GM21528 (cell line): ENCODE data around the gene CRK.
A peak's percentile ranks its signal among the peaks of the same experiment; 100 is the strongest.
"Not testable (repeated sequence)": the region's sequence is repeated elsewhere in the genome, so short reads cannot be mapped to it uniquely, and the experiment has no call there.

ENCODE experiments used
- ATAC-seq: cut with Tn5 transposase; IDR thresholded peaks from one replicate; pipeline ENCODE4 v1.9.1; 2021; ENCODE audit warnings: mild to moderate bottlenecking, moderate library complexity; ENCODE audit not compliant: unreplicated experiment, low FRiP score

CRK gene

GRCh38 chr17:1469231-1469852 lies 13.3 kb upstream of the CRK start:
- ATAC-seq = no peak

GRCh38 chr17:1467898-1468492 lies 12.0 kb upstream of the CRK start:
- no peak for ATAC-seq

GRCh38 chr17:1467258-1467657 lies 11.2 kb upstream of the CRK start:
- no peak for ATAC-seq

GRCh38 chr17:1464186-1464585 lies 8.2 kb upstream of the CRK start:
- no peak for ATAC-seq

GRCh38 chr17:1462164-1463112 lies 6.4 kb upstream of the CRK start:
- ATAC-seq = no peak

- no peak for ATAC-seq
Observed at GRCh38 chr17:1461198-1461944, 5.3 kb upstream of the CRK start.

GRCh38 chr17:1460233-1460632 lies 4.2 kb upstream of the CRK start:
- ATAC-seq = no peak

- ATAC-seq = peak; percentile 27
Observed at GRCh38 chr17:1455291-1455796, 688 bp downstream of the CRK start.

- ATAC-seq = no peak
Observed at GRCh38 chr17:1454541-1454940, 1.5 kb downstream of the CRK start.

- ATAC-seq = not testable (repeated sequence)
Observed at GRCh38 chr17:1453694-1454093, 2.3 kb downstream of the CRK start.

- ATAC-seq = no peak
Observed at GRCh38 chr17:1452836-1453235, 3.2 kb downstream of the CRK start.

GRCh38 chr17:1450261-1450660 lies 5.8 kb downstream of the CRK start:
- not testable (repeated sequence) for ATAC-seq

GRCh38 chr17:1449412-1449967 lies 6.5 kb downstream of the CRK start:
- ATAC-seq = no peak

GRCh38 chr17:1447052-1447451 lies 9.0 kb downstream of the CRK start:
- ATAC-seq = no peak

GRCh38 chr17:1446201-1446600 lies 9.8 kb downstream of the CRK start:
- ATAC-seq = no peak

GRCh38 chr17:1445695-1446094 lies 10.3 kb downstream of the CRK start:
- ATAC-seq = not testable (repeated sequence)

GRCh38 chr17:1442721-1443120 lies 13.3 kb downstream of the CRK start:
- ATAC-seq = not testable (repeated sequence)

GRCh38 chr17:1442187-1442586 lies 13.8 kb downstream of the CRK start:
- no peak for ATAC-seq

GRCh38 chr17:1440921-1441320 lies 15.1 kb downstream of the CRK start:
- ATAC-seq = no peak

- no peak for ATAC-seq
Observed at GRCh38 chr17:1438593-1439083, 17.4 kb downstream of the CRK start.
